K562 (cell line): ENCODE data around the gene CEMIP2.

Source experiments
- ARHGAP35 ChIP-seq: fragments of 450-650 bp; IDR thresholded peaks from 2 replicates; pipeline ENCODE4 v1.6.1; 2018; ENCODE audit not compliant: partially characterized antibody
- CTCF ChIP-seq, 3 experiments: IDR thresholded peaks in 2 of 3; conservative IDR thresholded peaks in 1 of 3; 2 replicates each; pipeline ENCODE4 v1.5.1; 2011 to 2012; ENCODE audit warnings: low read length in 3 of 3, mild to moderate bottlenecking in 3 of 3, control low read depth in 2 of 3, improper control_type of control experiment in 1 of 3, inconsistent platforms in 1 of 3, low read depth in 1 of 3, mixed read lengths in 1 of 3, moderate library complexity in 1 of 3; ENCODE audit not compliant: insufficient read depth in 2 of 3
- ELK1 ChIP-seq: sonication (generic); formaldehyde crosslinking; IDR thresholded peaks from 2 replicates; pipeline ENCODE4 v1.8.1; 2022; ENCODE audit warnings: missing genetic modification reagents
- ETV1 ChIP-seq: fragments of 450-650 bp; conservative IDR thresholded peaks from 2 replicates; pipeline ENCODE4 v1.6.1; 2016; ENCODE audit warnings: missing genetic modification characterization, control low read depth, low read depth, missing compliant biosample characterization
- HNRNPUL1 ChIP-seq: fragments of 200-400 bp; formaldehyde crosslinking; IDR thresholded peaks from 2 replicates; pipeline ENCODE4 v1.6.1; 2017; ENCODE audit warnings: low read length
- NR2C2 ChIP-seq, 2 experiments: fragments of 200-800 bp in 1 of 2; sonication (Bioruptor generic) in 1 of 2; sonication (generic) in 1 of 2; formaldehyde crosslinking in 1 of 2; IDR thresholded peaks; 2 replicates each; pipeline versions ENCODE4 v1.6.1 to v1.8.0; 2016 to 2022; ENCODE audit warnings: mild to moderate bottlenecking in 1 of 2, missing compliant biosample characterization in 1 of 2, missing genetic modification characterization in 1 of 2, missing genetic modification reagents in 1 of 2
- RHOXF2B ChIP-seq: fragments of 250-450 bp; sonication (Bioruptor Pico); conservative IDR thresholded peaks from 2 replicates; pipeline ENCODE4 v1.5.1; 2021
- ZNF232 ChIP-seq: sonication (generic); formaldehyde crosslinking; IDR thresholded peaks from 2 replicates; pipeline ENCODE4 v1.8.0; 2022; ENCODE audit warnings: mild to moderate bottlenecking, missing genetic modification reagents

GRCh38 chr9:71814226-71814625, 45.9 kb upstream of the CEMIP2 start:
- TF ChIP-seq ARHGAP35: no peak
- no peak for TF ChIP-seq ETV1 (tag)
- no peak for TF ChIP-seq HNRNPUL1
- TF ChIP-seq CTCF (IDR thresholded peaks at IDR 0.05 in 2 of 3, conservative IDR thresholded peaks at IDR 0.05 in 1 of 3; ENCODE audit: insufficient read depth in 2 of 3, low read depth in 1 of 3, low read length in 3 of 3): no peak
- no peak for TF ChIP-seq NR2C2 (CRISPR knock-in tag; IDR thresholded peaks at IDR 0.05)
- TF ChIP-seq NR2C2 (tag; IDR thresholded peaks at IDR 0.05): no peak
- no peak for TF ChIP-seq ELK1
- no peak for TF ChIP-seq ZNF232 (CRISPR knock-in tag)
- no peak for TF ChIP-seq RHOXF2B (CRISPR knock-in tag)
